Lower leg skin (tissue), 3 donors: Measurements from ENCODE around the gene STX8.

Experiments used
- POLR2A ChIP-seq, 2 donors: fragments of 450-650 bp; IDR thresholded peaks; one replicate each; pipeline ENCODE4 v1.6.1; 2016 to 2017; ENCODE audit warnings: antibody characterized with exemption in 2 of 2, mild to moderate bottlenecking in 1 of 2, moderate library complexity in 1 of 2
- TF ChIP-seq, protein P1 (sequence below), 3 donors: fragments of 450-650 bp; IDR thresholded peaks; one replicate each; pipeline ENCODE4 v1.5.1; 2016; ENCODE audit warnings: antibody characterized with exemption in 3 of 3, mild to moderate bottlenecking in 3 of 3, moderate library complexity in 2 of 3

DNA sequence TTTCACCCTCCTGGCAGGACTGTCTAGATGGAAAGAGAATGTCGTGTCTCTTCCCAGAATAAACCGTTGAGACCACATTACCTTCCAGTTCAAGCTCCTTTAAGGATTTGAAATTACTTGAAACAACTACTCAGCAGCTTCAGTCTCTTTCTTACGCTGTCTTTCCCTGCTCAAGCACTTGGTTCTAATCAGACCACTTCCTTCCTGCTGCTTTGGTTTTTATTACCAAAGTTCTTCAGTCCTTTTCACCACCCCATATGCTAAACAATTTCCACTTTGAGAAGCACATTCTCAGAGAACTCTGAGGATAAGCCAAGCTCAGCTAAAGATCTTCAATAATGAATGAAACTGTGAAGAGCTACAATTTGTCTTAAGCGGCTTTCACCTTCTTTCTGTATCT lies 105.4 kb downstream of the STX8 start:
- TF ChIP-seq, protein P1, sequence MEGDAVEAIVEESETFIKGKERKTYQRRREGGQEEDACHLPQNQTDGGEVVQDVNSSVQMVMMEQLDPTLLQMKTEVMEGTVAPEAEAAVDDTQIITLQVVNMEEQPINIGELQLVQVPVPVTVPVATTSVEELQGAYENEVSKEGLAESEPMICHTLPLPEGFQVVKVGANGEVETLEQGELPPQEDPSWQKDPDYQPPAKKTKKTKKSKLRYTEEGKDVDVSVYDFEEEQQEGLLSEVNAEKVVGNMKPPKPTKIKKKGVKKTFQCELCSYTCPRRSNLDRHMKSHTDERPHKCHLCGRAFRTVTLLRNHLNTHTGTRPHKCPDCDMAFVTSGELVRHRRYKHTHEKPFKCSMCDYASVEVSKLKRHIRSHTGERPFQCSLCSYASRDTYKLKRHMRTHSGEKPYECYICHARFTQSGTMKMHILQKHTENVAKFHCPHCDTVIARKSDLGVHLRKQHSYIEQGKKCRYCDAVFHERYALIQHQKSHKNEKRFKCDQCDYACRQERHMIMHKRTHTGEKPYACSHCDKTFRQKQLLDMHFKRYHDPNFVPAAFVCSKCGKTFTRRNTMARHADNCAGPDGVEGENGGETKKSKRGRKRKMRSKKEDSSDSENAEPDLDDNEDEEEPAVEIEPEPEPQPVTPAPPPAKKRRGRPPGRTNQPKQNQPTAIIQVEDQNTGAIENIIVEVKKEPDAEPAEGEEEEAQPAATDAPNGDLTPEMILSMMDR (IDR thresholded peaks at IDR 0.05) = no peak
- TF ChIP-seq POLR2A (IDR thresholded peaks at IDR 0.05) = no peak
